Liver (tissue), 9 donors: Measurements from ENCODE around the gene FBXO24. TPM values are rescaled to one million over a fixed set of nuclear protein-coding genes. Genes with fewer than 3 reads are reported as not detected.
A peak's percentile ranks its signal among the peaks of the same experiment; 100 is the strongest.

Experiments
- DNase-seq: peaks from one replicate; pipeline ENCODE4 v3.0.0-alpha.2; 2017; ENCODE audit warnings: low spot score
- H3K27ac ChIP-seq, 2 donors: one replicate each; pipeline ENCODE4 v1.7.0; 2013; ENCODE audit warnings: inconsistent platforms in 2 of 2, low read length in 2 of 2, control low read depth in 1 of 2, low read depth in 1 of 2, mild to moderate bottlenecking in 1 of 2
- H3K27me3 ChIP-seq, 4 donors: one replicate each; pipeline versions ENCODE4 v1.6.1 to v1.7.0; 2013; ENCODE audit warnings: low read length in 3 of 4, inconsistent platforms in 1 of 4, mild to moderate bottlenecking in 1 of 4, moderate library complexity in 1 of 4; ENCODE audit not compliant: control insufficient read depth in 4 of 4, insufficient read depth in 4 of 4
- H3K36me3 ChIP-seq, 4 donors: one replicate each; pipeline versions ENCODE4 v1.6.1 to v1.7.0; 2013; ENCODE audit warnings: low read length in 3 of 4, mild to moderate bottlenecking in 3 of 4, low read depth in 1 of 4, moderate library complexity in 1 of 4; ENCODE audit not compliant: control insufficient read depth in 4 of 4, insufficient read depth in 3 of 4
- H3K4me1 ChIP-seq, 4 donors: one replicate each; pipeline versions ENCODE4 v1.6.1 to v1.7.0; 2013; ENCODE audit warnings: low read length in 3 of 4, mild to moderate bottlenecking in 3 of 4, moderate library complexity in 1 of 4; ENCODE audit not compliant: control insufficient read depth in 4 of 4, insufficient read depth in 4 of 4
- H3K4me3 ChIP-seq, 3 donors: one replicate each; pipeline versions ENCODE4 v1.6.1 to v1.7.0; 2013; ENCODE audit warnings: low read length in 3 of 3, control low read depth in 1 of 3, low read depth in 1 of 3, mild to moderate bottlenecking in 1 of 3
- H3K9ac ChIP-seq, 2 donors: one replicate each; pipeline ENCODE4 v1.7.0; 2013; ENCODE audit warnings: low read length in 2 of 2, mild to moderate bottlenecking in 2 of 2, moderate library complexity in 2 of 2, control low read depth in 1 of 2, low read depth in 1 of 2
- H3K9me3 ChIP-seq, 4 donors: one replicate each; pipeline versions ENCODE4 v1.6.1 to v1.7.0; 2013; ENCODE audit warnings: low read length in 3 of 4; ENCODE audit not compliant: control insufficient read depth in 4 of 4
- ATF3 ChIP-seq: IDR thresholded peaks from 2 replicates; pipeline ENCODE4 v1.6.1; 2016; ENCODE audit warnings: antibody characterized with exemption
- CTCF ChIP-seq: fragments of 150-350 bp; IDR thresholded peaks from 2 replicates; pipeline ENCODE4 v1.5.1; 2017; ENCODE audit warnings: improper control_type of control experiment, low read depth, low read length; ENCODE audit not compliant: missing input control
- EGR1 ChIP-seq, 2 donors: IDR thresholded peaks; 2 replicates each; pipeline ENCODE4 v1.6.1; 2016 to 2018; ENCODE audit warnings: antibody characterized with exemption in 2 of 2, low read depth in 2 of 2
- FOXA2 ChIP-seq: IDR thresholded peaks from 2 replicates; pipeline ENCODE4 v1.6.1; 2016; ENCODE audit warnings: antibody characterized with exemption
- GABPA ChIP-seq, 2 donors: IDR thresholded peaks in 1 of 2; conservative IDR thresholded peaks in 1 of 2; 2 replicates each; pipeline ENCODE4 v1.6.1; 2016; ENCODE audit warnings: antibody characterized with exemption in 2 of 2, mild to moderate bottlenecking in 1 of 2, moderate library complexity in 1 of 2
- HNF4A ChIP-seq, 2 donors: conservative IDR thresholded peaks; 2 replicates each; pipeline ENCODE4 v1.6.1; 2016; ENCODE audit warnings: antibody characterized with exemption in 2 of 2, mild to moderate bottlenecking in 2 of 2
- HNF4G ChIP-seq: IDR thresholded peaks from 2 replicates; pipeline ENCODE4 v1.6.1; 2016; ENCODE audit warnings: antibody characterized with exemption
- JUND ChIP-seq, 2 donors: IDR thresholded peaks; 2 replicates each; pipeline ENCODE4 v1.6.1; 2016; ENCODE audit warnings: antibody characterized with exemption in 2 of 2
- MAX ChIP-seq: IDR thresholded peaks from 2 replicates; pipeline ENCODE4 v1.6.1; 2016; ENCODE audit warnings: antibody characterized with exemption
- NR2F2 ChIP-seq: IDR thresholded peaks from 2 replicates; pipeline ENCODE4 v1.6.1; 2016; ENCODE audit warnings: antibody characterized with exemption
- RAD21 ChIP-seq, 2 donors: IDR thresholded peaks; 2 replicates each; pipeline ENCODE4 v1.6.1; 2016; ENCODE audit warnings: antibody characterized with exemption in 2 of 2, mild to moderate bottlenecking in 2 of 2
- REST ChIP-seq: IDR thresholded peaks from 2 replicates; pipeline ENCODE4 v1.6.1; 2016; ENCODE audit warnings: antibody characterized with exemption, mild to moderate bottlenecking
- RXRA ChIP-seq, 2 donors: IDR thresholded peaks; 2 replicates each; pipeline ENCODE4 v1.6.1; 2017 to 2018; ENCODE audit warnings: antibody characterized with exemption in 2 of 2, mild to moderate bottlenecking in 1 of 2
- SP1 ChIP-seq: IDR thresholded peaks from 2 replicates; pipeline ENCODE4 v1.6.1; 2018; ENCODE audit warnings: antibody characterized with exemption, mild to moderate bottlenecking
- TAF1 ChIP-seq: conservative IDR thresholded peaks from 2 replicates; pipeline ENCODE4 v1.6.1; 2016; ENCODE audit warnings: antibody characterized with exemption, mild to moderate bottlenecking
- YY1 ChIP-seq: IDR thresholded peaks from 2 replicates; pipeline ENCODE4 v1.6.1; 2016; ENCODE audit warnings: antibody characterized with exemption, mild to moderate bottlenecking
- ZBTB33 ChIP-seq: IDR thresholded peaks from 2 replicates; pipeline ENCODE4 v1.6.1; 2016; ENCODE audit warnings: antibody characterized with exemption
- WGBS: extraction: QIAGEN DNeasy Blood & Tissue Kit; methylation state at CpG from one replicate; pipeline ENCODE4 v1.1.7; 2013; 5-methylcytosine and 5-hydroxymethylcytosine counted together
- polyA plus RNA-seq, 2 donors: library from polyadenylated mRNA; stranded (reverse) in 1 of 2; unstranded in 1 of 2; fragments of 200-250 nt in 1 of 2; fragments of >200 nt in 1 of 2; fragmentation: Nextera tagmentation in 1 of 2; extraction: Ambion mirVana in 1 of 2; gene quantifications; one replicate each; pipeline versions ENCODE4 v1.2.1 to v1.2.3, GENCODE V29; 2013 to 2015
- total RNA-seq, 2 donors: library from RNA; depleted of rRNA; stranded (reverse); fragments of >200 nt; gene quantifications; one replicate each; pipeline ENCODE4 v1.2.3, GENCODE V29; 2014
- donor health status: healthy.
- donor health status: healthy.
- donor health status: healthy.
- donor health status: healthy.
- donor health status: healthy.

FBXO24 gene
- total and polyA plus RNA-seq, 4 donors, result 0.25 to 1.3 (median 0.50) TPM

- Histone ChIP-seq H3K9me3 (no peaks in the 10 kb centered on the region), H3K9ac (peak overlapping the region in 1 of 2 donors; percentile 21), H3K4me1 (peaks cover 2 to 48% (median 37%) of the 10 kb centered on the region in 4 donors), H3K27me3 (no peaks in the 10 kb centered on the region), H3K36me3 (peaks cover 11 to 33% (median 22%) of the 10 kb centered on the region in 4 donors), H3K4me3 (no peak overlapping the region), H3K27ac (peak overlapping the region; percentile 85 to 90)
- DNase-seq, result peak; percentile 94
- WGBS, result 16% methylated on average over 37 of the region's 37 CpGs
- peak; percentile 22 to 32 for TF ChIP-seq RAD21 (IDR thresholded peaks at IDR 0.05)
- TF ChIP-seq SP1, result peak; percentile 25
- TF ChIP-seq ZBTB33, result no peak
- TF ChIP-seq GABPA (IDR thresholded peaks at IDR 0.05 in 1 of 2, conservative IDR thresholded peaks at IDR 0.05 in 1 of 2), result no peak
- no peak for TF ChIP-seq CTCF
- TF ChIP-seq YY1, result no peak
- TF ChIP-seq REST, result peak; percentile 64
- peak in 1 of 2 donors; percentile 63 for TF ChIP-seq HNF4A (conservative IDR thresholded peaks at IDR 0.05)
- TF ChIP-seq RXRA (IDR thresholded peaks at IDR 0.05), result peak in 1 of 2 donors; percentile 31
Measured at GRCh38 chr7:100626530-100627237, 40.6 kb downstream of the FBXO24 start.

- H3K36me3 ChIP-seq, result peaks cover 11 to 38% (median 27%) of the 10 kb centered on the region in 4 donors
- H3K4me1 ChIP-seq, result peaks cover 2 to 43% (median 33%) of the 10 kb centered on the region in 4 donors
- no peaks in the 10 kb centered on the region for H3K9me3 ChIP-seq
- peak overlapping the region; percentile 85 to 90 for H3K27ac ChIP-seq
- no peaks in the 10 kb centered on the region for H3K27me3 ChIP-seq
- DNase-seq, result no peak
- H3K4me3 ChIP-seq, result no peak overlapping the region
- WGBS, result 93% methylated on average over 21 of the region's 21 CpGs
- no peak overlapping the region for H3K9ac ChIP-seq
- TF ChIP-seq REST (no peak), SP1 (no peak), TAF1 (no peak), MAX (no peak), EGR1 (IDR thresholded peaks at IDR 0.05; ENCODE audit: low read depth in 2 of 2) (no peak), HNF4G (no peak), GABPA (IDR thresholded peaks at IDR 0.05 in 1 of 2, conservative IDR thresholded peaks at IDR 0.05 in 1 of 2) (no peak), YY1 (no peak), ATF3 (no peak), RXRA (IDR thresholded peaks at IDR 0.05) (no peak), NR2F2 (no peak), RAD21 (IDR thresholded peaks at IDR 0.05) (no peak), ZBTB33 (no peak), JUND (IDR thresholded peaks at IDR 0.05) (no peak), FOXA2 (no peak)
Measured at GRCh38 chr7:100627238-100627549, 41.1 kb downstream of the FBXO24 start.
